ENCODE results near the gene HIVEP3.

HIVEP3 gene

GRCh38 chr1:41779360-41779759 is 139.4 kb downstream of the HIVEP3 start:
- DNase-seq: no peak

GRCh38 chr1:41777695-41778094 is 141.0 kb downstream of the HIVEP3 start:
- DNase-seq: no peak

GRCh38 chr1:41776891-41777441 is 141.8 kb downstream of the HIVEP3 start:
- DNase-seq: no peak

DNA sequence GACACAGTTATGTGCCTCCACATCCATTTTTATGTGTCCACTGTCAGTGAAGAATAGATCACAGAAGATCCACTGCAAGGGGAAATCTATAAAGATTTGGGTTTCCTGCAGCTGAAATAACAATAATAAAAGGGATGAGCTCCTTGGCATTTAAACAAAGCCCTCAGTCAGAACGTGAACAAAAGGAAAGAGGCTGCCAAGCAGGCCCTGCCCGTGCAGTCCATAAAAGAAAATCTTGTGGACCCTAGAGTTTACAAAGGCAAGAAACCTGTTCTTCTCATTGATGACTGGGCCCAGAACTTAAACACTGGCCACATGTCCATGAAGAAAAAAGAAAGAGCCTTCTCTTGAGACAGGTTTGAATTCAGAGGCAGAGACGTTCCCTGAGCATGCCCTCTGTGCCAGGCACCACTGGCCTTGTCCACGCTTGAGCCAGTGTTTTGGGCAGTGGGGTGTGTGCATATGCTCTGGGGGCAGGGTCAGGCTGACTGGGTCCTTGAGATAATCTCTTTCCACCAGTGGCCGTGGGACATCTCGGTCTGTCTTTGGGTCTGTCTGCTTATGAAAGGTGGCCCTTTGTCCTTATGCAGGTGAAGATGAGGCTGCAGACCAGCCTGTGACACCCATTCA is 142.7 kb downstream of the HIVEP3 start:
- no peak for DNase-seq

DNA sequence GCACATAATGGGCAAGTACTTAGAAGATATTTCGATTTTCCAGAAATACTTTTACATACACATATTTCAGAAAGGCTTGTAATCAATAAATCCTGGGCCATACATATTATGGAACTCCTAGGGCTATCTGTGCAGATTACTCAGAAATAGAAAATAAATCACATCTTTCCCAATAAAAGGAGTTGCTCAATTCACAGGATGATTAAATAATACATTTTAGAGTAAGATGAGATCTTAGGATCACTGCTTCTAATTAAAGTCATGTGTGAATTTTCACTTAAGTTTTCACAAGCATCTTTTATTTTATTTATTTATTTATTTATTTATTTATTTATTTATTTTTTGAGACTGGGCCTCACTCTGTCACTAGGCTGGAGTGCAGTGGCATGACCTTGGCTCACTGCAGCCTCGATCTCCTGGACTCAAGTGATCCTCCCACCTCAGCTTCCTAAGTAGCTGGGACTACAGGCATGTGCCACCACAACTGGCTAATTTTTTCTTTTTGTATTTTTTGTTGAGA is 144.2 kb downstream of the HIVEP3 start:
- no peak for DNase-seq

GRCh38 chr1:41773842-41774241 is 144.9 kb downstream of the HIVEP3 start:
- no peak for DNase-seq

DNA sequence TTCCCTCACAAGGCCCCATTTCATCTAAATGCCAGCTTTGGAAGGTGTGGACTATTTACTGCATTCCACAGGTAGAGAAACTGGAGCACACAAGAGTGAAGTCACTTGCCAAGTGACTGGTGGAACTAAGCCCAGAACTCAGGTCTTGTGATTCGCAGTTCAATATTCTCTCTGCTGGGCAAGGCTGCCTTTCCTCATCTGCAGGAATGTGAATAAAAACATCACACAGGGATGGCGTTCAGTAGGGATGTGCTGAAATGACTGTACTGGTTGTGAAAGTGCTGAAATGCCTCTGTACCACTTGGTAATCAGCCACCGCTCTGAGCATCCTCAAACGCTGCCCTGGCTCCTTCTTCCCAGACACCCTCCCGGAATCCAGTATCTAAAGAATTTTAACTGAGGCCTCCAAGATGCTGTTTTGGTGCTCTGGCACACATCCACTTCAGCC is 145.6 kb downstream of the HIVEP3 start:
- DNase-seq: no peak

GRCh38 chr1:41769068-41769467 is 149.7 kb downstream of the HIVEP3 start:
- DNase-seq: no peak

- no peak for DNase-seq
Measured at GRCh38 chr1:41768583-41768982, 150.1 kb downstream of the HIVEP3 start.

DNA sequence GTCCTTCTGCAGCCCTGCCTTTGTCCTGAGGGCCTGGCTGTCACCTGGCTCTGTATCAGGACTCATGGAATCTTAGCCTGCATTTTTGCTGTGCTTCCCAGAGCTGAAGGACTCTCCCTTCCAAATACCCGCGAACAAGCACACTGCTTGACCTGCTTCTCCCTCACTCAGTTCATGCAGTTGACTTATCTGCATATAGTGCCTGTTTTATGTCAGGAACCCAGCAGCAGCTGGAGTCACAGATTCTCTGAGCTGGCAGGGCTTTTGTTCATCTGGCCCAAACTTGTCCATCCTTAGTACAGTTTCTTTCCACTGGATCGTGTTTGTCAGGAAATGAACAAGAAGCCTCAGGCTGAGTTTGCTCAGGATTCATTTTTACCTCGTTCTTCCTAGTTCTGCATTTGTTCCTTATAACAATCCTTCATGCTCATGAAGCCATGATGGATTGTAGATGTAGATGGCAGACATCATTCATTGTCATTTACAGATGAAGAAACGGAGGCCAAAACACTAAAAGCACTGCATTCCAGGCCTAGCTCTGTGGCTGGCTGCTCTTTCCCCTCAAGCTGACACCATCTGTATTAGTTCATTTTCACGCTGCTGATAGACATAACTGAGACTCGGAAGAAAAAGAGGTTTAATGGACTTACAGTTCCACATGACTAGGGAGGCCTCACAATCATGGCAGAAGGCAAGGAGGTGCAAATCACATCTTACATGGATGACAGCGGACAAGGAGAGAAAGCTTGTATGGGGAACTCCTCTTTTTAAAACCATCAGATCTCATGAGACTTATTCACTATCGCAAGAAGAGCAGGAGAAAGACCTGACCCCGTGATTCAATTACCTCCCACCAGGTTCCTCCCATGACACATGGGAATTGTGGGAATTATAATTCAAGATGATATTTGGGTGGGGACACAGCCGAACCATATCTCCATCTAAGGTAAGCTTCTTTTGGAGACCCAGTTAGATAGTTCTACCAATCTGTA is 150.9 kb downstream of the HIVEP3 start:
- DNase-seq: no peak

GRCh38 chr1:41766546-41766945 is 152.2 kb downstream of the HIVEP3 start:
- DNase-seq: no peak

DNA sequence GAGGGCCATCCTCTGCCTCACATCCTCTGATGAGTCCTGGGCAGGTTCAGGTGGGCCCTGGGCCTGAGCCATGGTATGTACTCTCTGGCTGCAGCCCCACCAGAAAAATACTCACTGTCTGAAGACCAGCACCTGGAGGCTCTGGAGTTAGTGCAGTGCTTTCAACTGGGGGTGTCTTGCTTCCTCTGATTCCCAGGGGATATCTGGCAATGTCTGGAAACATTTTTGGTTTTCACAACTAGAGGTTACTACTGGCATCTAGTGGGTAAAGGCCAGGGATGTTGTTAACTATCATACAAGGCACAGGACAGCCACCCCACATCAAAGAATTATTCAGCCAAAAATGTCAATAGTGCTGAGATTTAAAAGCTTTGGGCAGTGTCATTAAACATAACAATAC is 152.7 kb downstream of the HIVEP3 start:
- DNase-seq: no peak

DNA sequence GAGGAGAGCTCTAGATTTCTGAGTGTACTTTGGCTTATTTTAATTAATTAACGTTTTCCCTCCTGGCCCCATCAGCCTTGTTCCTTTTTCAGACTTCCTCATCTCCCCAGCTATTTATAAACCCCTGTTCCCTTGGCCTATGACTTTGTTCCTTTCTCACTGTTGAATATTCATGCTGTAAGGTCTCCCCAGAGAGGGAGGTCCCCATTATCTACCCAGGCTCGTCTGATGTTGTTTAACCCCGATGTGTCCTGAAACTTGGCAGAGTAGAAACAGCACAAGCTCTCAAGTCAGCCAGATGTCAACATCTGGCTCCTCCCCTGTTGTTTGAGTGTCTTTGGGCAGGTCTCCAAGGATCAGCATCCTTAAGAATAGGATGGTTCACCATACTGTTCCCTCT is 153.6 kb downstream of the HIVEP3 start:
- DNase-seq: no peak

DNA sequence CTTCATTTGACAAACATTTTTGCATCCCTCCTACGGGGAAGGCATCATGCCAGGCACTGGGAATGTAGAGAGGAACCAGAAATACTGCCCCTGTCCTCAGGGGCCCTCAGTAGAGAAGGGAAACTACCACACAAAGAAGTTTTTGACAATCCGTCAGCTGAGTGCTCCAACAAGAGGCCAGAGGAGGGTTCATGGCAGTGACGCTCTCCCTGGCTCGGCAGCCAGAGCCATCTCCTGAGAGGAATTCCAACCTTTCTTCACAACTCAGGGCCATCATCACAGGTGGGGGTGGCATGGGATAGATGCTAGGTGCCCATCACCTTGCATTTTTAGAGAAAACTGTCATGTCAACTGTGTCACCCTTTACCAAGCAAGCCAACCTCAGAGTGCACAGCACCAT is 154.1 kb downstream of the HIVEP3 start:
- no peak for DNase-seq

DNA sequence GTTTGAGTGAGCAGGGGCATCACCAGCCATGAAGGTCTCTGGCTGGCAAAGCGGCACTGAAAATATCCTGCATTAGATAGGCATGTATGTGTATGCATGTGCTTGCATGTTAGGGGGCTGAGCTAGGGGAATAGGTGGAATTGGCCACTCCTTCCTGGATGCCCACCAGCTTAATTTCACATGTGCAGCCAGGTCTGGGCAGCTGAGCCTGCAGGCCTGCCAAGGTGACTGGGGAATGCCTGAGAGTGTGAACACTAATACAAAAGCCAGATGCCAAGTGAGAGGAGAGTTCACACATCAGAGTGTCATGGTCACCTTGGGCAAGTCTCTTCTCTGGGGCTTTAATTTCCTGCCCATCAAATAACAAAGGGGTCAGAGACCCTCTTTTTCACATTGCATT is 155.9 kb downstream of the HIVEP3 start:
- no peak for DNase-seq

DNA sequence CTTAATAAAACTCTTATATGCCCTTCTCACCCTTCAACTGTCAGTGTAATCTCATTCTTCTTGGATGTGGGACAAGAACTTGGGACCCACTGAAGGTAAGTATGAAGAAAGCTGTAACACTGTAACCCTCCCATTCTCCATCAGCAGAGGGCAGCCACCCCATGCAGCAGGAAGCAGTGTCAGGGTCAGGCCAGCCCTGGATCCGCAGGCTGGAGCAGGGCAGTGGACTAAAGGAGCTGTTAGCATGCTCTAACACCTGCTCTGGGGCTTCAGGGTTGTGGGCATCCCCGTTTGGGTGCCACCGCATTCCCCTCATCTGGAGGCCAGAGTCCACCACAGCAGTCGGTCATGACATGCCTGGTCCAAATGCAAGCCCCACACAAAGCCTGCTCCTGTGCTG is 156.5 kb downstream of the HIVEP3 start:
- no peak for DNase-seq

DNA sequence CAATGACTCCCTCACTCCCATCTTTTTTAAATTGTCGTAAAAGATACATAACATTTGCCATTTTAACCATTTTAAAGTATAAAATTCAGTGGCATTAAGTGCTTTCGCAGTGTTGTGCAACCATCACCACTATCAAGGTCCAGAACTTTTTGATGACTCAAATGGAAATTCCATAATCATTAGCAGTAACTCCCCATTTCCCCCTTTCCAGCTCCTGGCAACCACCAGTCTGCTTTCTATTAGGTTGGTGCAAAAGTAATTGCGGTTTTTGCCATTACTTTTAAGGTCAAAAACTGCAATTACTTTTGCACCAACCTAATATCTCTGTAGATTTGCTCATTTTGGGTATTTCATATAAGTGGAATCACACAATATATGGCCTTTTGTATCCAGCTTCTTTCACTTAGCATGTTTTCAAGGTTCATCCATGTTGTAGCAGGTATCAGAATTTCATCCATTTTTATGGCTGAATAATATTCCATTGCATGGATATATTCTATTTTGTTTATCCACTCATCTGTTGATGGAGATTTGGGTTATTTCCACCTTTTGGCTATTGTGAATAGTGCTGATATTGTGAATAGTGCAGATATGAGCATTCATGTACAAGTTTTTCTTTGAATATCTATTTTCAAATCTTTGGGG is 159.7 kb downstream of the HIVEP3 start:
- DNase-seq: no peak

GRCh38 chr1:41758500-41758899 is 160.2 kb downstream of the HIVEP3 start:
- DNase-seq: no peak

- DNase-seq: no peak
Measured at GRCh38 chr1:41754540-41754939, 164.2 kb downstream of the HIVEP3 start.

DNA sequence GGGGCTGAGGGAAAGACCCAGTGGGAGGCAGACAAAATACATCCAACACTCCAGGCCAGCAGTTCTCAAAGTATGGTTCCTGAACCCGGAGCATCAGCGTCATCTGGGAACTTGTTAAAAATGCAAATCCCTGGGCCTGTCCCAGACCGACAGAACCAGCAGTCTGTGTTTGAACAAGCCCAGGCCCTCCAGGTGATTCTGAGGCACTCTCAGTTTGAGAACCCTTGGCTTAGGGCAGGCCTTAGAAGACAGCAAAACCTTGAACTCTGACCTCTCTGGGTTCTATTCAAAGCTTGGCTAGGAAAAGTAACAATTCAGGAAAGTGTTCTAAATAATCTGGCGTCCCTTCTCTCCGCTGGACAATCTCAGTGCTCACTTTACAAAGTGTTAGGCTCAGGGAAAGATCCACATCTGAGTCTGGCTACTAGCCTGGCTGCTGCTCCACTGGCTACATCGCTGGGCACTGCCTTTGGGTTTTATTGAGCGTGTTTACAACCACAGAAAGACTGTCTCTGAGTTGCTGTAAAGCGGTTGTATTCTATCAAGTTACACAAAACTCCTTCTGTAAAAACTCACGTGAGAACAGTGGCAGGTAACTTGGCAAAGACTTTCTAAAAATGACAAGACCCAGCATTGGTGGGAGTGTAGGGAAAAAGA is 166.1 kb downstream of the HIVEP3 start:
- no peak for DNase-seq

DNA sequence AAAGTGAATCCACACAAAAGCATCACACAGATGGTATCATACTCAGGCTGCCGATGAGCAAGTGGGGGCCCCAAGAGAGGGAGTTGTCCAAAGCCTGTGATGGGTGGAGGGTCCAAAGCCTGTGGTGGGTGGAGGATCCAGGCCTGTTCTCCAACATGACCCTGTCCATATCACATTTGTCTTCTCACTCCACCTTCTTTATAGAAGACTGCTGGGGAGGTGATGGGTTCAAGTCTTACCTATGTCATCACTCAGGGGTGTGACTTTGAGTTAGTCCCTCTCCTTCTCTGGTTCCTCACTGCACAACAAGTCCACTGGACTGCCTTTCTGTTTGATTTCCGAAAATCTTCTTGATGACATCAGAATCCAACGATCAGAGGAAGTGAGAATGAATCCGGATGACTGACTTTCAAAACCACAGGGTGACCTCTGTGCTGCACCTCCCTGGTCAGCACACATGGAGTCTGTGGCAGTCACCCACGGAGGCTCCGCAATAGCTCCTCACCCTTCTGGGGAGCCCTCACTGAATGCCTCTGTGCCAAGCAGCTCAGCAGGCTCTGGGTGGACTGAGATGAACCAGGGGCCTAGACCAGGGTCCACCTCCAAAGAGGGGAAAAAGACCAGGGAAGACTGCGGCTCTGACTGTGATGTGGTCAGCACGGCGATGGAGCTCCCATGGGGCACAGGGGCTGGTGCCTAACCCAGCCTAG is 166.8 kb downstream of the HIVEP3 start:
- no peak for DNase-seq

Data from SHP77 treated with DMSO at 0.1 percent for 48 hours (cell line).